H7 (cell line): ENCODE results near the gene MMS19. TPM values are rescaled to one million over a fixed set of nuclear protein-coding genes. Genes with fewer than 3 reads are reported as not detected.

Source experiments
- DNase-seq: peaks from one replicate; pipeline ENCODE4 v3.0.0; 2012
- H3K27me3 ChIP-seq: 2 replicates; pipeline ENCODE4 v1.6.0; 2011; ENCODE audit warnings: mild to moderate bottlenecking, low read length; ENCODE audit not compliant: control insufficient read depth, insufficient read depth
- H3K36me3 ChIP-seq: replicated peaks from 2 replicates; pipeline ENCODE4 v1.5.1; 2011; ENCODE audit warnings: low read length; ENCODE audit not compliant: control insufficient read depth, insufficient read depth
- H3K4me3 ChIP-seq: 2 replicates; pipeline ENCODE4 v1.5.1; 2011; ENCODE audit warnings: low read depth, mild to moderate bottlenecking, control low read depth, low read length, moderate library complexity; ENCODE audit not compliant: insufficient read depth
- total RNA-seq: library from RNA; depleted of rRNA; stranded (reverse); fragments of >200 nt; shearing (Covaris generic); gene quantifications from 2 replicates; pipeline ENCODE4 v1.2.3, GENCODE V29; 2014

MMS19 gene
- total RNA-seq, 1 experiment from 2014 or later = 177 TPM

DNA sequence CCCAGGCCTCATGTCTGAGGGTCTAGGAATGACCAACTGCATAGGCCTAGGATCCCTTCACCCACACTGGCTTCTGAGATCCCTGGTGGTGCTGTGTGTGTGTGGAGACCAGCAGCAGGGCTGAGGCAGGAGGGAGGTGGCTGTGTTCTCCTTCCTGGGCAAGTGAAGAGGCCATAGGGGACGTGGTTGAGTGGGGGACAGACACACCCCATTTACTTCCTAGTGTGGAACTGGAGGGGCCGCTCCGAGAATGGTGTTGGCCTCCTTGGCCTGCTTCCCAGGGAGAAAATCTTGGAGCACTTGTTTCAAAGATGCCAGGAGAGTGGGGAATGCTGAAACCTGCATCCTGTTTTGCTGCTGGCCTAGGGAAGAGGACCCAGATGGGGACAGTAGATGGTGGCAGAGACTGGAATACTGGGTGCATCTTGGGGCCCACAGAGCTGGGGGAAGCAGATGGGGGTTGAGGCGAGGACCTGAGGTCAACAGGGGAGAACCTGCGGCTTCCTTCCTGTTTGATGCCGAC is 19.6 kb upstream of the MMS19 start:
- Histone ChIP-seq H3K4me3 (no peak overlapping the region), H3K27me3 (no peaks in the 10 kb centered on the region), H3K36me3 (no peaks in the 10 kb centered on the region; the same call in 1 of the 2 replicates)
- no peak for DNase-seq

DNA sequence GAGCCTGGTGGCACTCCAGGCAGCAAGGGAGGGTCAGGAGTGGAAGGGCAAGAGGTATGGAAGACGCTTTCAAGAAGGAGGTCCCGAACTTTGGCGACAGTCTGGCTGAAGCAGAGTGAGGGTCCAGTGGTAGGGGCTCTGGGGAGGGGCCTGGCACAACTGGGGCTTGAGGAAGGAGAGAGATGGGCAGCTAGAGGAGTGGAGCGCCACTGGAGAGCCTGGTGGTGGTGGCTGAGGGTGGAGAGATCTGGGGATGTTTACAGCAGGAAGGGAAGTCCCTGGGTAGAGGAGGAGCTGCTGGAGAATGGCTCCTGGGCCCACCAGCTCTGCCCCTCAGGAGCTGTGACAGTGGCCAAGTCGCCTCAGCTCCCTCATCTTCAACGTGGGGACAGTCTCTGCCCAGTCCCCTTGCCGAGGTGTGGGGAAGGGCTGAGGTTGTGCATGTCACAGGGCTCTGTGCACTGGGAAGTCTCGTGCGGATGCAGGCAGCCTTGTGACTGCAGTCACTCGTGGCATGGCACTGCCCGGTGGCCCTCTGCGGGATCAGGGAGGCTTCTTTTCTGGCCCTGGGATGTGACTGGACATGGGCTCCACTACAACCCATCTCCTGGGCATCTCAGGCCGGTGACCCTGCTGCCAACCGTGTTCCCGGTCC is 19.0 kb upstream of the MMS19 start:
- H3K36me3 ChIP-seq = no peaks in the 10 kb centered on the region; the same call in 1 of the 2 replicates
- peak; percentile 31 for DNase-seq
- H3K4me3 ChIP-seq = no peak overlapping the region
- no peaks in the 10 kb centered on the region for H3K27me3 ChIP-seq

DNA sequence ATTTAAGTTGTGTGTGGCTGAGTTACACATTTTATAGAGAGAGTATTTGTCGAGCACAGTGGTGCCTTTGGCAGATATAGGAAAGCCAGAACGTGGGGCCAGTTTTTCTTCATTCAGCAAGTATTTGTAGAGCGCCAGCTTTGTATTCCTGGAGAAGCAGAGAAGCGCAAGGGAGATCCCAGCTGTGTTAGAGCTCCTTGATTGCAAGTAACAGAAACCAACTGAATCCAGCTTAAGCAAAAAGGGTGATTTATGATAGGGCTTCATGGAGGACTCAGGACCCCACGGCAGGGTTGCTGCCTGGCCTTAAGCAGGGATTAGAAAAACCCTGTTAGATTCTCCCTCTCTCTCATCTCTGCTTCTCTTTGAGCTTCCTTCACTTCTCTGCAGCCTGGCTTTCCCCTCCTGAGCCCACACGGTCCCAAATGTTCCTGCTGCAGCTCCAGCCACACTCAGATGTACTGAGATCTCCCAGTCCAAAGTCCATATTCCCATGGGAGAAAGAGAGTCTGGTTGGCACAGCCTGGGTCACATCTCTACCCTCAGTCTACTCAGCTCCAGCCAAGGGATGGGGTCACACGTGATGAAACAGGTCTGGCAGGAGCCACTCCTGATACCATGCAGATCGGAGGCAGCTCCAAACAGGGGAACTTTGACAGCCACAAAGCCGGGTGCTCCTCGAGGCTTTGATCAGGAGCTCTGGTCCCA is 17.2 kb upstream of the MMS19 start:
- DNase-seq = no peak
- Histone ChIP-seq H3K4me3 (no peak overlapping the region), H3K27me3 (no peaks in the 10 kb centered on the region), H3K36me3 (no peaks in the 10 kb centered on the region; the same call in 1 of the 2 replicates)

- H3K27me3 ChIP-seq = no peaks in the 10 kb centered on the region
- DNase-seq = no peak
These were observed 16.1 kb upstream of the MMS19 start for GRCh38 chr10:97514344-97514743.

GRCh38 chr10:97512993-97513392 is 14.8 kb upstream of the MMS19 start:
- Histone ChIP-seq H3K36me3 (no peaks in the 10 kb centered on the region; the same call in 1 of the 2 replicates), H3K4me3 (no peak overlapping the region), H3K27me3 (no peaks in the 10 kb centered on the region)
- DNase-seq = no peak

More at GRCh38 chr10:97514344-97514743, 16.1 kb upstream of the MMS19 start:
- Histone ChIP-seq H3K36me3 (no peaks in the 10 kb centered on the region; the same call in 1 of the 2 replicates), H3K4me3 (no peak overlapping the region)

DNA sequence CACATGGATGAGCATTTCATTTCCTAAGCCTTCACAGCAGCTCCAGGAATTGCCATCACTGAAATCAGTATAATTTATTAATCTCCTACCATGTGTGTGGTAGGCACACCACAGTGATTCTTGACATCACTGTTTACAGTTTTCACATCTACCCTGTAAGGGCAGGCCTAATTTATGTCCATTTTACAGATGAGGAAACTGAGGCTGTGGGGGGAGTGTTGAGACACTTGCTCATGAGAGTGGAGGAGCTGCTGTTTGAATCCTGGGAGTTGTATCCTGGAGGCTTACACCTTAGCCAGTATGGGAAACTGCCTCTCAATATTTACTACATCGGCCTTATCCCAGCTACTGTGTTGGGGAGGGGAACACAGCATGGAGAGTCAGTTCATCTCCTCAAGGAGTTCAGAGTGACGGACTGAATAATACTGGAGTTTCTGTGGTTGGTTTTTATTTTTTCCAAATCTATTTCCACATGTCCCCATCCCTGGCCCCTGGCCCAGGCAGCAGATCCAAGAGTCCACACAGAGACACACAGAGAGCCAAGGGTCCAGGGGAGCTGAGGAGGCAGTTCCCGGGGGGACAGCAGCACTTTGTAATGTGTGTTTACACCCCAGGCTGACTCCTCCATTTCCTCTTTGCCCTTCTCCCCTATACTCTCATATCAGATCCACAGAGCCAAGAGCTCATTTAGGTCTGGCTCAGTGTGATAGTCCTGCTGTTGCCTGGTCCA is 13.7 kb upstream of the MMS19 start:
- no peak for DNase-seq
- H3K4me3 ChIP-seq = no peak overlapping the region
- no peaks in the 10 kb centered on the region for H3K27me3 ChIP-seq
- H3K36me3 ChIP-seq = no peaks in the 10 kb centered on the region

- DNase-seq = no peak
- Histone ChIP-seq H3K36me3 (no peaks in the 10 kb centered on the region), H3K27me3 (no peaks in the 10 kb centered on the region), H3K4me3 (no peak overlapping the region)
These were observed 12.5 kb upstream of the MMS19 start for GRCh38 chr10:97510686-97511085.

DNA sequence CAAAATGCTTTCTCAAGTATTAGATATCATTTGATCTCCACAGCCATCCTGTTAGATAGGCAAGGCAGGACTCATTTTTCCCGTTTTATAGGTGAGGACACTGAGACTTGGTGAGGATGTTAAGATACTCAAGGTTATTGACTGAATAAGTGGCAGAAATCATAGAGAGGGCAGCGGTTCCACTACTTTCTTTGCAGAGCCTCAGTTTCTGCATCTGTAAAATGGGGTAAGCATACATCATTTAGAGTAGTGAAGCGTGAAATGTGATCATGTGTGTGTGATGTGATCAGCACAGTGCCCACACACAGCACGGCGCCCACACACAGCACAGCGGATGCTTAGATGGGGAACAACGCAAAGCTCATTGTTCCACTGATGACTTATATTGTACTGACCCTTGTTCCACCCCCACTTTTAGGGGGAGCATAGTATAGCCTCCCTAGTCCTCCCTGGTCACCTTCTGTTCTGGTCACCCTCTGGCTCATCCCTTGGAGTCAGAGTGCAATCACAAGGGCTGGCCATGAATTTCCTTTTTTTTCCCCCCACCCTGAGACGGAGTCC is 11.0 kb upstream of the MMS19 start:
- no peak overlapping the region for H3K4me3 ChIP-seq
- DNase-seq = no peak
- no peaks in the 10 kb centered on the region for H3K36me3 ChIP-seq
- no peaks in the 10 kb centered on the region for H3K27me3 ChIP-seq

GRCh38 chr10:97508342-97508741 is 10.1 kb upstream of the MMS19 start:
- H3K27me3 ChIP-seq = no peaks in the 10 kb centered on the region
- H3K4me3 ChIP-seq = no peak overlapping the region
- no peak for DNase-seq

GRCh38 chr10:97506199-97506991 is 8.2 kb upstream of the MMS19 start:
- H3K36me3 ChIP-seq = no peaks in the 10 kb centered on the region
- H3K27me3 ChIP-seq = no peaks in the 10 kb centered on the region
- DNase-seq = no peak
- H3K4me3 ChIP-seq = no peak overlapping the region

More at GRCh38 chr10:97508342-97508741, 10.1 kb upstream of the MMS19 start:
- no peaks in the 10 kb centered on the region for H3K36me3 ChIP-seq

- Histone ChIP-seq H3K27me3 (peaks cover 3% of the 10 kb centered on the region), H3K4me3 (no peak overlapping the region), H3K36me3 (no peaks in the 10 kb centered on the region)
- no peak for DNase-seq
These were observed 6.9 kb upstream of the MMS19 start for GRCh38 chr10:97505152-97505551.

- peaks cover 9% of the 10 kb centered on the region for H3K27me3 ChIP-seq
- no peak for DNase-seq
- H3K4me3 ChIP-seq = no peak overlapping the region
- H3K36me3 ChIP-seq = no peaks in the 10 kb centered on the region
These were observed 5.2 kb upstream of the MMS19 start for GRCh38 chr10:97503406-97503805.

DNA sequence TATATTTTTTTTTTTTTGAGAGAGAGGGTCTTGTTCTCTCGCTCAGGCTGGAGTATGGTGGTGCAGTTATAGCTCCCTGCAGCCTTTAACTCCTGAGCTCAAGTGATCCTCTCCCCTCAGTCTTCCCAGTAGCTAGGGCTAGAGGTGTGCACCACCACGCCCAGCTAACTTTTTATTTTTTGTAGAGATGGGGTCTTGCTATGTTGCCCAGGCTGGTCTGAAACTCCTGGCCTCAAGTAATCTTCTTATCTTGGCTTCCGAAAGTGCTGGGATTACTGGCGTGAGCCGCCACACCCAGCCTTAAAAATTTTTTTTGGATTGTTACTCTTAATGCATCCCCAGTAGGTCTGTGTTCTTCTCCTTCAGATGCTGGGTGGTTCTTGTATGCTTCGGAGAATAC is 4.7 kb upstream of the MMS19 start:
- no peaks in the 10 kb centered on the region for H3K36me3 ChIP-seq
- H3K4me3 ChIP-seq = no peak overlapping the region
- peaks cover 9% of the 10 kb centered on the region for H3K27me3 ChIP-seq
- no peak for DNase-seq

- H3K4me3 ChIP-seq = peak overlapping the region; percentile 88
- H3K36me3 ChIP-seq = no peaks in the 10 kb centered on the region
- peaks cover 9% of the 10 kb centered on the region for H3K27me3 ChIP-seq
- no peak for DNase-seq
These were observed 2.0 kb upstream of the MMS19 start for GRCh38 chr10:97500297-97500575.
